Ovary (tissue), 9 donors: ENCODE measurements around the gene EVA1B. TPM values are rescaled to one million over a fixed set of nuclear protein-coding genes. Genes with fewer than 3 reads are reported as not detected.

Experiments used
- DNase-seq, 5 donors: peaks; one replicate each; pipeline ENCODE4 v3.0.0-alpha.2; 2019 to 2020
- H3K27ac ChIP-seq, 2 donors: fragments of 200-600 bp; one replicate each; pipeline versions ENCODE4 v1.5.1 to v1.8.0; 2019 to 2022
- H3K27me3 ChIP-seq: fragments of 200-600 bp; one replicate; pipeline ENCODE4 v1.8.0; 2022
- H3K36me3 ChIP-seq: fragments of 200-600 bp; sonication (generic); one replicate; pipeline ENCODE4 v1.5.1; 2019
- H3K4me1 ChIP-seq: one replicate; pipeline ENCODE4 v1.8.1; 2013; ENCODE audit warnings: mild to moderate bottlenecking, moderate library complexity; ENCODE audit not compliant: insufficient read depth
- H3K4me3 ChIP-seq: fragments of 200-600 bp; sonication (generic); one replicate; pipeline ENCODE4 v1.5.1; 2017
- H3K9me3 ChIP-seq, 2 donors: fragments of 200-600 bp in 1 of 2; sonication (generic) in 1 of 2; one replicate each; pipeline versions ENCODE4 v1.5.1 to v1.8.1; 2013 to 2019; ENCODE audit warnings: mild to moderate bottlenecking in 1 of 2, moderate library complexity in 1 of 2
- CTCF ChIP-seq, 3 donors: fragments of 450-650 bp in 2 of 3; fragments of 200-600 bp in 1 of 3; IDR thresholded peaks; one replicate each; pipeline versions ENCODE4 v1.5.1 to v1.8.0; 2016 to 2022; ENCODE audit warnings: antibody characterized with exemption in 3 of 3, mild to moderate bottlenecking in 1 of 3
- EP300 ChIP-seq: sonication (generic); formaldehyde crosslinking; IDR thresholded peaks from one replicate; pipeline ENCODE4 v1.6.1; 2017; ENCODE audit warnings: antibody characterized with exemption
- POLR2A ChIP-seq: fragments of 450-650 bp; IDR thresholded peaks from one replicate; pipeline ENCODE4 v1.6.1; 2017; ENCODE audit warnings: antibody characterized with exemption, mild to moderate bottlenecking, moderate library complexity
- WGBS, 3 donors: extraction: QIAGEN DNeasy Blood & Tissue Kit in 1 of 3; methylation state at CpG; one replicate each; pipeline versions ENCODE4 v1.1.5 to v1.1.7; 2013 to 2017; 5-methylcytosine and 5-hydroxymethylcytosine counted together
- intact Hi-C, 4 donors: fragments of 100-400 bp; cut with DNase I; formaldehyde crosslinking; loops; one replicate each; pipeline versions ENCODE4 v1.11.0 to v1.15.1; 2022 to 2023
- polyA plus RNA-seq, 2 donors: library from polyadenylated mRNA; stranded (reverse); fragments of 200-250 nt in 1 of 2; fragments of 350-450 nt in 1 of 2; fragmentation: Illumina TruSeq in 1 of 2; extraction: RNeasy Lipid Tissue Mini Kit (QIAGEN cat#74804) in 1 of 2; gene quantifications; one replicate each; pipeline ENCODE4 v1.2.3, GENCODE V29; 2013 to 2014
- total RNA-seq, 7 donors: library from RNA; depleted of rRNA in 2 of 7; stranded (reverse); fragments of >200 nt in 2 of 7; fragmentation: NEBNext Ultra II Directional in 3 of 7; extraction: Animal tissue kit (Norgen Biotek cat#: 25700) in 3 of 7; gene quantifications; one replicate each; pipeline versions ENCODE4 v1.1.0 to v1.2.4, GENCODE V29; 2016 to 2023
- donor health status: DM: no; HTN: no; CAD: no; lungs with moderate emphysema.
- donor health status: DM: no; HTN: no; CAD: no.
- donor health status: Bipolar disorder and iron deficiency.
- donor health status: DM: yes; HTN: yes; CAD: no.
- donor health status: DM: no; HTN: no; CAD: no.
- donor health status: DM: yes; HTN: yes; CAD: no.

The EVA1B gene
- total and polyA plus RNA-seq, 9 donors, result 39.9 to 113 (median 55.4) TPM; not detected in 1

GRCh38 chr1:36322786-36323635 lies 434 bp downstream of the EVA1B start:
- DNase-seq, result peak; percentile 70 to 82 (median 77)
- TF ChIP-seq CTCF (IDR thresholded peaks at IDR 0.05), result no peak
- peak; percentile 27 for TF ChIP-seq POLR2A
- peak overlapping the region; percentile 65 for H3K4me3 ChIP-seq
- no peaks in the 10 kb centered on the region for H3K27me3 ChIP-seq
- 1 to 2% (median 2%) methylated on average over 48 to 83 of the region's 83 CpGs for WGBS, 3 donors
- intact Hi-C loops, result loop anchor here in 3 of 4 donors (5.0 kb wide), 3 partner anchors 44 to 64 kb away; partner anchors contain the start of gene STK40 (in 1 of the 3)
- H3K4me1 ChIP-seq, result peaks cover 13% of the 10 kb centered on the region
- H3K27ac ChIP-seq, result peak overlapping the region; percentile 72 to 98
- no peaks in the 10 kb centered on the region for H3K36me3 ChIP-seq
- H3K9me3 ChIP-seq, result no peaks in the 10 kb centered on the region

DNA sequence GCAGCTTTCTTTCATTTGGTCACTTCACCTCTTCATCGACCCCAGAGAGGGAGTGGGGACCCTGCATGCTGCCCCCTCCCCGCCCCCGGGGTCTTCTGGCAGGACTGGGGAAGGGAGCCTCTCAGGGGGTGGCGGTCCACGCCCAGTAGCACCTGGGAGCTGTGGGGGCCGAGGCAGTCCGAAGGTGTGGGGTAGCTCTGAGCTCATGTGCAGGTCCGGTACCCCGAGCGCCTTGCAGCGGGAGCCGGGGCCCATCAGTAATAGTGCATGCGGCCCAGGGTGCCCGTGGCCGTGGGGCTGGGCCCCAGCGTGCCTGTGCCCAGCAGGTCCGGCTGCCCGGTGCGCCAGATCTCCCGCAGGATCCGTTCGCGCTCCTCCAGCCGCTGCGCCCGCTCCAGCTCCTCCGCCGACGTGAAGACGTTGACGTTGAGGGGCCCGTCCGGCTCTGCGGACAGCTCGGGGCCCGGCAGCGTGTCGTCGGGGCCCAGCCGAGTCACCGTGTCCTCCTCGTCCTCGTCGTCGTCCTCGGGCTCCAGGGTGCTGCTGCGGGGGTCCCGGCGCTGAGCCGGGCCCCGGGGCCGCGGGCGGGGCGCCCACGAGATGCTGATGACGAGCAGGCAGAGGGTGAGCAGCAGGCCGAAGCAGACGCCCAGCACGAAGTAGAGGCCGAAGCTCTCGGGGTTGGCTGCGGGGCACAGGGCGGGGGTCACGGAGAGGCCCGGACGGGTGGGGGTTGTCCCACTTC lies 1.2 kb downstream of the EVA1B start:
- intact Hi-C loops, result loop anchor here in 3 of 4 donors (5.0 kb wide), 3 partner anchors 45 to 65 kb away; partner anchors contain the start of gene STK40 (in 1 of the 3)
- TF ChIP-seq CTCF (IDR thresholded peaks at IDR 0.05), result no peak
- no peak for TF ChIP-seq EP300

GRCh38 chr1:36321119-36321951 lies 2.1 kb downstream of the EVA1B start:
- DNase-seq, result peak; percentile 92 to 95 (median 94)
- Histone ChIP-seq H3K27me3 (no peaks in the 10 kb centered on the region), H3K4me1 (peaks cover 13% of the 10 kb centered on the region), H3K27ac (peak overlapping the region; percentile 72 to 98), H3K36me3 (no peaks in the 10 kb centered on the region), H3K4me3 (peak overlapping the region; percentile 39), H3K9me3 (no peaks in the 10 kb centered on the region)
- intact Hi-C loops, result loop anchor here in 3 of 4 donors (5.0 kb wide), 3 partner anchors 46 to 66 kb away; partner anchors contain the start of gene STK40 (in 1 of the 3)
- 6 to 16% (median 11%) methylated on average over 34 to 59 of the region's 59 CpGs for WGBS, 3 donors
- peak; percentile 36 for TF ChIP-seq POLR2A
- no peak for TF ChIP-seq EP300

More for the DNA sequence above, 1.2 kb downstream of the EVA1B start:
- Histone ChIP-seq H3K9me3 (no peaks in the 10 kb centered on the region), H3K36me3 (no peaks in the 10 kb centered on the region), H3K27me3 (no peaks in the 10 kb centered on the region), H3K4me1 (peaks cover 13% of the 10 kb centered on the region), H3K4me3 (peak overlapping the region; percentile 65), H3K27ac (peak overlapping the region; percentile 72 to 98)
- 8 to 35% (median 11%) methylated on average over 13 to 67 of the region's 67 CpGs for WGBS, 3 donors
- peak; percentile 50 to 74 (median 64) for DNase-seq

DNA sequence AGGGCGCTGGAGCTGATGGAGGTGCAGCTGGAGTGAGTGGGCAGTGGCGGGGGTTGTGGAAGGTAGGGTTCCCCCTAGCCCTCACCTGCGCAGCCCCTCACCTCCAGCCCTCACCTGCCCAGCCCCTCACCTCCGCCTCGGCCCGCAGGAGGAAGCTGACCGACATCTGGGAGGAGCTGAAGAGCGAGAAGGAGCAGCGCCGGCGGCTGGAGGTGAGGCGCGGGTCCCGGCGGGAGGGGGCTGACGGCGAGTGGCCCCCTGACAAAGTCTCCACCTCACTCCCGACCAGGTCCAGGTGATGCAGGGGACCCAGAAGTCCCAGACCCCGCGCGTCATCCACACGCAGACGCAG lies 2.7 kb downstream of the EVA1B start:
- Histone ChIP-seq H3K4me3 (peak overlapping the region; percentile 39), H3K9me3 (no peaks in the 10 kb centered on the region), H3K4me1 (peaks cover 13% of the 10 kb centered on the region), H3K27ac (peak overlapping the region; percentile 35 to 98), H3K27me3 (no peaks in the 10 kb centered on the region), H3K36me3 (no peaks in the 10 kb centered on the region)
- DNase-seq, result no peak
- intact Hi-C loops, result loop anchor here in 3 of 4 donors (5.0 kb wide), 3 partner anchors 47 to 67 kb away; partner anchors contain the start of gene STK40 (in 1 of the 3)
- 4 to 10% (median 8%) methylated on average over 22 to 23 of the region's 23 CpGs for WGBS, 3 donors
- TF ChIP-seq EP300 (no peak), POLR2A (no peak), CTCF (IDR thresholded peaks at IDR 0.05) (no peak)
